IPS-NIHi11 (cell line): ENCODE measurements around the gene STAG3.
"Not testable (repeated sequence)": the region's sequence is repeated elsewhere in the genome, so short reads cannot be mapped to it uniquely, and the experiment has no call there.

Experiments used
- DNase-seq: peaks from one replicate; pipeline ENCODE4 v3.0.0; 2012; ENCODE audit warnings: mixed read lengths, low spot score

Gene STAG3

GRCh38 chr7:100174582-100174981 lies 3.1 kb upstream of the STAG3 start:
- no peak for DNase-seq

GRCh38 chr7:100175296-100175935 lies 2.3 kb upstream of the STAG3 start:
- DNase-seq = no peak

GRCh38 chr7:100176096-100177044 lies 1.3 kb upstream of the STAG3 start:
- DNase-seq = no peak

GRCh38 chr7:100180084-100180483 lies 2.4 kb downstream of the STAG3 start:
- not testable (repeated sequence) for DNase-seq

GRCh38 chr7:100182616-100183015 lies 4.9 kb downstream of the STAG3 start:
- not testable (repeated sequence) for DNase-seq

GRCh38 chr7:100183090-100183489 lies 5.4 kb downstream of the STAG3 start:
- DNase-seq = not testable (repeated sequence)

- DNase-seq = no peak
Observed at GRCh38 chr7:100185726-100186125, 8.0 kb downstream of the STAG3 start.

- DNase-seq = no peak
Observed at GRCh38 chr7:100189061-100189460, 11.3 kb downstream of the STAG3 start.

GRCh38 chr7:100190048-100190711 lies 12.5 kb downstream of the STAG3 start:
- DNase-seq = no peak

GRCh38 chr7:100191775-100192174 lies 14.1 kb downstream of the STAG3 start:
- DNase-seq = no peak

GRCh38 chr7:100192281-100192862 lies 14.7 kb downstream of the STAG3 start:
- not testable (repeated sequence) for DNase-seq

GRCh38 chr7:100192969-100193368 lies 15.3 kb downstream of the STAG3 start:
- no peak for DNase-seq

- no peak for DNase-seq
Observed at GRCh38 chr7:100195222-100195621, 17.5 kb downstream of the STAG3 start.

GRCh38 chr7:100195901-100196322 lies 18.2 kb downstream of the STAG3 start:
- DNase-seq = not testable (repeated sequence)

- no peak for DNase-seq
Observed at GRCh38 chr7:100198266-100198665, 20.5 kb downstream of the STAG3 start.

GRCh38 chr7:100200693-100201092 lies 23.0 kb downstream of the STAG3 start:
- no peak for DNase-seq

- DNase-seq = no peak
Observed at GRCh38 chr7:100204454-100204853, 26.7 kb downstream of the STAG3 start.

- DNase-seq = no peak
Observed at GRCh38 chr7:100208911-100209408, 31.2 kb downstream of the STAG3 start.

- DNase-seq = no peak
Observed at GRCh38 chr7:100209493-100209892, 31.8 kb downstream of the STAG3 start.

- no peak for DNase-seq
Observed at GRCh38 chr7:100210805-100211204, 33.1 kb downstream of the STAG3 start.

- no peak for DNase-seq
Observed at GRCh38 chr7:100211342-100211780, 33.6 kb downstream of the STAG3 start.
